ENCODE data around the gene AK5. TPM values are rescaled to one million over a fixed set of nuclear protein-coding genes. Genes with fewer than 3 reads are reported as not detected.

The AK5 gene
- total RNA-seq, 2 donors from 2014 or later = 2.2 to 2.8 TPM

GRCh38 chr1:77428068-77428467 lies 146.2 kb downstream of the AK5 start:
- H3K4me3 ChIP-seq = no peak overlapping the region
- H3K4me1 ChIP-seq = no peaks in the 10 kb centered on the region
- H3K27ac ChIP-seq = no peak overlapping the region
- peaks cover 0 to 11% of the 10 kb centered on the region in 2 donors for H3K9me3 ChIP-seq
- TF ChIP-seq, protein P1, sequence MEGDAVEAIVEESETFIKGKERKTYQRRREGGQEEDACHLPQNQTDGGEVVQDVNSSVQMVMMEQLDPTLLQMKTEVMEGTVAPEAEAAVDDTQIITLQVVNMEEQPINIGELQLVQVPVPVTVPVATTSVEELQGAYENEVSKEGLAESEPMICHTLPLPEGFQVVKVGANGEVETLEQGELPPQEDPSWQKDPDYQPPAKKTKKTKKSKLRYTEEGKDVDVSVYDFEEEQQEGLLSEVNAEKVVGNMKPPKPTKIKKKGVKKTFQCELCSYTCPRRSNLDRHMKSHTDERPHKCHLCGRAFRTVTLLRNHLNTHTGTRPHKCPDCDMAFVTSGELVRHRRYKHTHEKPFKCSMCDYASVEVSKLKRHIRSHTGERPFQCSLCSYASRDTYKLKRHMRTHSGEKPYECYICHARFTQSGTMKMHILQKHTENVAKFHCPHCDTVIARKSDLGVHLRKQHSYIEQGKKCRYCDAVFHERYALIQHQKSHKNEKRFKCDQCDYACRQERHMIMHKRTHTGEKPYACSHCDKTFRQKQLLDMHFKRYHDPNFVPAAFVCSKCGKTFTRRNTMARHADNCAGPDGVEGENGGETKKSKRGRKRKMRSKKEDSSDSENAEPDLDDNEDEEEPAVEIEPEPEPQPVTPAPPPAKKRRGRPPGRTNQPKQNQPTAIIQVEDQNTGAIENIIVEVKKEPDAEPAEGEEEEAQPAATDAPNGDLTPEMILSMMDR (IDR thresholded peaks at IDR 0.05) = no peak
- no peaks in the 10 kb centered on the region for H3K27me3 ChIP-seq
- H3K36me3 ChIP-seq = no peaks in the 10 kb centered on the region
- no peak for DNase-seq (ENCODE audit: low spot score)

- TF ChIP-seq, protein P1 (IDR thresholded peaks at IDR 0.05) = no peak
- no peak for DNase-seq (ENCODE audit: low spot score)
- H3K9me3 ChIP-seq = peaks cover 0 to 11% of the 10 kb centered on the region in 2 donors
- H3K27me3 ChIP-seq = no peaks in the 10 kb centered on the region
- H3K4me1 ChIP-seq = no peaks in the 10 kb centered on the region
- no peak overlapping the region for H3K4me3 ChIP-seq
- H3K36me3 ChIP-seq = no peaks in the 10 kb centered on the region
- no peak overlapping the region for H3K27ac ChIP-seq
Measured at GRCh38 chr1:77430966-77431690, 149.3 kb downstream of the AK5 start.

DNA sequence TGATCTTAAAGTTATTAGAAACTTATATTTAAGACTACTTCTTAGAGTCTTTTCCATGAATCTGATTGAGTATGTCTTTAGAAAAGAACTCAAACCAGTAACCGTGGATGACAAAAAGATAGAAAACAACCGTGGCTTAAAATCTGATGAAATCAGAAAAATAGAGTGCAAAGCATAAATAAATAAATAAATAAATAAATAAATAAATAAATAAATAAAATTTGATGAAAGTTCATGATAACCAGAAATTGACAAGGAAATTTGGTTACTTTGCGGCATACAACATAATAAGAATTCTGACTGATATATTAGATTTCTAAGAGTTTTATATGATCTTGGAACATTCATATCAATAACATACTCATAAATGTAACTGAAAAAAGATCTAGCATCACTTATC lies 152.1 kb downstream of the AK5 start:
- no peaks in the 10 kb centered on the region for H3K36me3 ChIP-seq
- no peaks in the 10 kb centered on the region for H3K4me1 ChIP-seq
- no peak overlapping the region for H3K27ac ChIP-seq
- no peak for DNase-seq (ENCODE audit: low spot score)
- TF ChIP-seq, protein P1 (IDR thresholded peaks at IDR 0.05) = no peak
- no peak overlapping the region for H3K4me3 ChIP-seq
- H3K9me3 ChIP-seq = no peaks in the 10 kb centered on the region
- H3K27me3 ChIP-seq = no peaks in the 10 kb centered on the region

DNA sequence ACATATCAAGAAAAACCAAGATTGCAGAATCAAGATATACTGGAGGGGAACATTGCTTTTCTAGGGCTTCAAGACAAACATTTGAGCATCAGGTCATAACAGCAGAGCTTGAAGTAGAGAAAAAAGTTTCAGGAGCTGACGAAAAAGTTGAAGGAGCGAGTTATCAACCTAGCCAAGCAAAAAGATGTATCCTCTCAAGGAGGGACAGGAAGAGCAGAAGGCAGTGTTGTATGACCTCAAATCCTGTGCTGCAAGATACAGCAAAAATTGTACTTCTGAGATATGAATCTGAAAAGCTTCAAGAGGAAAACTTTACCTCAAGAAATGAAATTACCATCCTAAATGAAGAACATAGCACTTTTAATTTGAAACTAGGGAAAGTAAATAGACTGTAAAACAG lies 153.1 kb downstream of the AK5 start:
- Histone ChIP-seq H3K27ac (no peak overlapping the region), H3K9me3 (peaks cover 0 to 9% of the 10 kb centered on the region in 2 donors), H3K27me3 (no peaks in the 10 kb centered on the region), H3K4me1 (no peaks in the 10 kb centered on the region), H3K36me3 (no peaks in the 10 kb centered on the region), H3K4me3 (no peak overlapping the region)
- TF ChIP-seq, protein P1 (IDR thresholded peaks at IDR 0.05) = no peak
- DNase-seq (ENCODE audit: low spot score) = no peak

DNA sequence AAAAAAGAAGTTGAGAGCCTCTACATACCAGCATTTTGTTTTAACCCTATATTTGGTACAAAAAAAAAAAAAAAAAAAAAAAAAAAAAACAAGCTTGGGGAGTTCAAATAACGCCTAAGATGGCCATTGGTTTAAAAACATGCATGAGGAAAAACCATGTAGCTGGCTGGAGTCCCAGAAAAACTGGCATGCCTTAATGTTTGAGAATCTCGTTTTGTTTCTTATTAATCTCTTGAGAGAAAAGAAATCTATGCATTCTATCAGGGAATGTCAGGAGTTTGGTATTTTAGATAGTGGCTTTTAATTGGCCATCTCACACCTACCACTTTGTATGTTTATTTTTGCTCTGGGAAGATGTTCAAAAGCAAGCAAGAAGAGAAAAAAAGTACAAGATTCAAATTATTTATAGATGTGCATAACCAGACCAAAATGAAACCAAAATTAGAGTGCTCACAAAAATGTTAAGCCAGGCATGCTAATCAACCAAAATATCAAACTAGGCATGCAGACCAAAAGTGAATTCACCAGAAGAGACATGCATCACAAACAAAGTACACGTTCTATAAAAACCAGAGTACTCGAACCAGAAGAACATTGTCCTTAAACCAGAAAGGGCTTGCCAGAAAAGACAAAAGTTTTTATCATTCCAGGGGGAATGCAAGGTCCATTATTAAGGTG lies 156.6 kb downstream of the AK5 start:
- Histone ChIP-seq H3K9me3 (peaks cover 0 to 26% of the 10 kb centered on the region in 2 donors), H3K27ac (no peak overlapping the region), H3K4me3 (no peak overlapping the region), H3K27me3 (no peaks in the 10 kb centered on the region), H3K4me1 (no peaks in the 10 kb centered on the region), H3K36me3 (no peaks in the 10 kb centered on the region)
- no peak for DNase-seq (ENCODE audit: low spot score)
- TF ChIP-seq, protein P1 (IDR thresholded peaks at IDR 0.05) = no peak

Measured in right atrium auricular region (tissue), 2 donors.